ENCODE measurements around the gene GRIK4. TPM values are rescaled to one million over a fixed set of nuclear protein-coding genes. Genes with fewer than 3 reads are reported as not detected.

GRIK4 gene
- polyA plus RNA-seq, 1 of the 3 experiments (the other 2 are of a cell fraction): 0.03 TPM

- H3K9me3 ChIP-seq: no peaks in the 10 kb centered on the region
- H3K27ac ChIP-seq (ENCODE audit: low read depth in 2 of 2, low read length in 1 of 2): no peak overlapping the region
- TF ChIP-seq ELF1 (IDR thresholded peaks at IDR 0.05) (no peak), GATA2 (CRISPR knock-in tag; IDR thresholded peaks at IDR 0.05) (no peak), CTCF (IDR thresholded peaks at IDR 0.05) (no peak), MEF2A (IDR thresholded peaks at IDR 0.05; ENCODE audit: borderline replicate concordance, low read depth) (no peak), RXRA (IDR thresholded peaks at IDR 0.05; ENCODE audit: borderline replicate concordance, low read depth) (no peak), TEAD4 (IDR thresholded peaks at IDR 0.05; ENCODE audit: borderline replicate concordance, insufficient read depth) (no peak), PBX3 (IDR thresholded peaks at IDR 0.05) (no peak), REST (IDR thresholded peaks at IDR 0.05; ENCODE audit: low read depth, low read length) (no peak), TAF1 (IDR thresholded peaks at IDR 0.05; ENCODE audit: borderline replicate concordance, low read depth, low read length) (no peak), NFIC (IDR thresholded peaks at IDR 0.05; ENCODE audit: borderline replicate concordance) (no peak), IRF3 (IDR thresholded peaks at IDR 0.05; ENCODE audit: low read depth, low read length) (no peak), RFX5 (IDR thresholded peaks at IDR 0.05; ENCODE audit: low read length) (no peak), SMC3 (IDR thresholded peaks at IDR 0.05; ENCODE audit: low read depth, low read length) (no peak), EP300 (IDR thresholded peaks at IDR 0.05; ENCODE audit: borderline replicate concordance in 1 of 2, low read depth in 1 of 2, low read length in 1 of 2) (no peak)
- H3K4me1 ChIP-seq (ENCODE audit: control insufficient read depth in 1 of 2, insufficient read depth in 2 of 2, low read depth in 1 of 2, low read length in 1 of 2): peaks cover 0 to 2% of the 10 kb centered on the region in 2 experiments; a peak in 1 of 4 replicates
- DNase-seq: no peak
- H3K79me2 ChIP-seq (ENCODE audit: insufficient read depth): no peaks in the 10 kb centered on the region
- no peak overlapping the region for H3K9ac ChIP-seq
- no peak overlapping the region for H3K4me2 ChIP-seq
- no peaks in the 10 kb centered on the region for H4K20me1 ChIP-seq (ENCODE audit: insufficient read depth)
- ChIA-PET POLR2A (interaction anchor here (0.6 kb wide), 1 partner anchor 8 kb away, joined by 3 read pairs; no protein-coding TSS in a partner anchor), CTCF (interaction anchor here (0.6 to 1.6 kb wide), 3 partner anchors 18 to 1203 kb away, joined by 3 to 4 read pairs (median 3); no protein-coding TSS in a partner anchor)
- H3K36me3 ChIP-seq (replicated peaks in 1 of 2; ENCODE audit: control insufficient read depth in 1 of 2, insufficient read depth in 2 of 2, low read length in 1 of 2): peaks cover 14 to 18% of the 10 kb centered on the region in 2 experiments
- no peak overlapping the region for H3K4me3 ChIP-seq (ENCODE audit: low read depth in 2 of 2, low read length in 1 of 2)
- no peaks in the 10 kb centered on the region for H3K9me2 ChIP-seq
- 76% methylated on average over 3 of the region's 3 CpGs for WGBS (ENCODE audit: low lambda C conversion rate)
- no peak overlapping the region for H2AFZ ChIP-seq (ENCODE audit: low read depth)
- H3K27me3 ChIP-seq (ENCODE audit: insufficient read depth): no peaks in the 10 kb centered on the region
- peaks cover 1% of the 10 kb centered on the region for H3F3A ChIP-seq (replicated peaks; ENCODE audit: insufficient read depth)
Observed at GRCh38 chr11:120492486-120492885, 19.1 kb upstream of the GRIK4 start.

Measured in SK-N-SH (cell line).